Measurements from ENCODE around the gene AKAP6.

AKAP6 gene

GRCh38 chr14:32427726-32428528 is 98.8 kb downstream of the AKAP6 start:
- FAIRE-seq (peak; percentile 79), DNase-seq (ENCODE audit: insufficient read length, low spot score) (no peak)
- TF ChIP-seq, protein P1, sequence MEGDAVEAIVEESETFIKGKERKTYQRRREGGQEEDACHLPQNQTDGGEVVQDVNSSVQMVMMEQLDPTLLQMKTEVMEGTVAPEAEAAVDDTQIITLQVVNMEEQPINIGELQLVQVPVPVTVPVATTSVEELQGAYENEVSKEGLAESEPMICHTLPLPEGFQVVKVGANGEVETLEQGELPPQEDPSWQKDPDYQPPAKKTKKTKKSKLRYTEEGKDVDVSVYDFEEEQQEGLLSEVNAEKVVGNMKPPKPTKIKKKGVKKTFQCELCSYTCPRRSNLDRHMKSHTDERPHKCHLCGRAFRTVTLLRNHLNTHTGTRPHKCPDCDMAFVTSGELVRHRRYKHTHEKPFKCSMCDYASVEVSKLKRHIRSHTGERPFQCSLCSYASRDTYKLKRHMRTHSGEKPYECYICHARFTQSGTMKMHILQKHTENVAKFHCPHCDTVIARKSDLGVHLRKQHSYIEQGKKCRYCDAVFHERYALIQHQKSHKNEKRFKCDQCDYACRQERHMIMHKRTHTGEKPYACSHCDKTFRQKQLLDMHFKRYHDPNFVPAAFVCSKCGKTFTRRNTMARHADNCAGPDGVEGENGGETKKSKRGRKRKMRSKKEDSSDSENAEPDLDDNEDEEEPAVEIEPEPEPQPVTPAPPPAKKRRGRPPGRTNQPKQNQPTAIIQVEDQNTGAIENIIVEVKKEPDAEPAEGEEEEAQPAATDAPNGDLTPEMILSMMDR (IDR thresholded peaks at IDR 0.05; ENCODE audit: insufficient read depth, missing control alignments): no peak

- TF ChIP-seq, protein P1 (IDR thresholded peaks at IDR 0.05; ENCODE audit: insufficient read depth, missing control alignments): no peak
These were observed 99.8 kb downstream of the AKAP6 start for GRCh38 chr14:32428875-32429274.

DNA sequence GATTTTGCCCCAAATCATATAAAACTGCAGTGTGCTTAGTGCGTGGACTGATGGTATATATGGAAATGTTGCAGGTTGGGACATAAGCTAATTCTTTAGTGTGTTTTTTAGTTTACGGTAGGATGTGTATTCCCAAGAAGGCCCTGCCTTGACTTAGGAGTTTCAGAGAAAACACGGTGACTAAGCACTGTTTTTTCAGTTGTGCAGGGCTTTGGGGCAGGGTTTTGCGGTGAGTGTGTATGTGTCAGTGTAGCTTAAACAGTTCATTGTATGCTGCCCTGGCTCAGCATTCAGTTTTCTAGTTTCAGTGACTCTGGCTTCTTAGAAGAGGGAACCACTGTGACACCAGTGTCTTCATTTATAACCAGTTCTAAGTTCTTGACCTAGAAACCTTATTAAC is 101.2 kb downstream of the AKAP6 start:
- no peak for FAIRE-seq
- DNase-seq (ENCODE audit: insufficient read length, low spot score): no peak
- TF ChIP-seq, protein P1 (IDR thresholded peaks at IDR 0.05; ENCODE audit: insufficient read depth, missing control alignments): no peak

More at GRCh38 chr14:32428875-32429274, 99.8 kb downstream of the AKAP6 start:
- DNase-seq (ENCODE audit: insufficient read length, low spot score): no peak
- FAIRE-seq: peak; percentile 51

DNA sequence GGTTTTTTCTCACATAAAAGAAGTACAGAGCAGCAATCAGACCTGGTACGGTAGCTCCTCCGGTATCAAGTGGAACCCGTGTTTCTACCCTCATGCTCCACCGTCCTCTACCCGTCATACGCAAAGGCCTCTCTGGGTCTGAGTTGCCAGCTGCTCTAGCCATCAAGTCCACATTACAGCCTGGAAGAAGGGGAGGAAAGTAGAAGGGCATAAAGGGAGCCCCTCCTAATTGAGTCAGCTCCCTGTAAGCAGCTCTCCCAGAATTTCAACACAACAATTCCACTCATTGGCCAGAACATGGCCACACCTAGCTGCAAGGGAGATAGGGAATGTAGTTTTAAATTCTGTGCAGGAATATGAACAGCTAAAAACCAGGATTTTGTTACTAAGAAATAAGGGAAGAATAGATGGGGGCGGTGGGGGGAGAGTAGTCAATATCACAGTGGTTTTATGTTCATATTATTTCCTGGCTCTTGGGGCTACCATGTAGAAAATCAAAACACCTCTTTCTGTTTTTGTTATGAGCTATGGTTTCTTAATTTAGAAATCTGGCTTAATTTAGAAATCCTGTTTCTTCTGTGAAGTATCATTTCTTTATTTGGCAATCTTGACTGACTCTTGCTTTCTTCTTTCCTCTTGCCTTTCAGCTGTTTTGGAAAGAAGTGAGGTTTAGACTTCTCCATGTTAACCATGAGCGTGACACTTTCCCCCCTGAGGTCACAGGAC is 103.9 kb downstream of the AKAP6 start:
- TF ChIP-seq, protein P1 (IDR thresholded peaks at IDR 0.05; ENCODE audit: insufficient read depth, missing control alignments): no peak
- no peak for FAIRE-seq
- no peak for DNase-seq (ENCODE audit: insufficient read length, low spot score)

- TF ChIP-seq, protein P1 (IDR thresholded peaks at IDR 0.05; ENCODE audit: insufficient read depth, missing control alignments): no peak
- no peak for DNase-seq (ENCODE audit: insufficient read length, low spot score)
- no peak for FAIRE-seq
These were observed 105.1 kb downstream of the AKAP6 start for GRCh38 chr14:32434180-32434579.

- FAIRE-seq (no peak), DNase-seq (ENCODE audit: insufficient read length, low spot score) (no peak)
- TF ChIP-seq, protein P1 (IDR thresholded peaks at IDR 0.05; ENCODE audit: insufficient read depth, missing control alignments): no peak
These were observed 105.8 kb downstream of the AKAP6 start for GRCh38 chr14:32434880-32435279.

- DNase-seq (ENCODE audit: insufficient read length, low spot score): no peak
- TF ChIP-seq, protein P1 (IDR thresholded peaks at IDR 0.05; ENCODE audit: insufficient read depth, missing control alignments): no peak
- FAIRE-seq: no peak
These were observed 106.3 kb downstream of the AKAP6 start for GRCh38 chr14:32435411-32435810.

All from D721Med (cell line).